Measurements from ENCODE around the gene SRRM1. TPM values are rescaled to one million over a fixed set of nuclear protein-coding genes. Genes with fewer than 3 reads are reported as not detected.

Gene SRRM1
- total and polyA plus RNA-seq, 11 donors, result 30.3 to 97.0 (median 61.4) TPM

DNA sequence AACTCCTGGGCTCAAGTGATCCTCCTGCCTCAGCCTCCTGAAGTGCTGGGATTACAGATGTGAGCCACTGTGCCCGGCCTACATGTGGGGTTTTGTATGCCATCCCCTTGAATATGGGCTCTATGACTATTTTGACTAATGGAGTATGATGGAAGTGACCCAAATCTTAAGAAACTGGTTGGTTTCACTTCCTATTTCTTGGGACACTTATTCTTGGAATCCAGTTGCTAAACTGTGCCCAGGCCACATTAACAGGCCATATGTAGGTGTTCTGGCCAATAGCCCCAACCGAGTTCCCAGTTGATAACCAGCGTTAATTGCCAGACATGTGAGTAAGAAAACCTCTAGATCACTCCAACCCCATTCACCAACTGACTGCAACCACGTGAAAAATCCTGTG is 65.8 kb downstream of the SRRM1 start:
- Histone ChIP-seq H3K4me1 (peaks cover 0 to 60% (median 20%) of the 10 kb centered on the region in 12 donors), H3K4me3 (no peak overlapping the region), H3K27me3 (no peaks in the 10 kb centered on the region), H3K27ac (peak overlapping the region in 1 of 12 donors; percentile 74), H3K36me3 (no peaks in the 10 kb centered on the region), H3K9me3 (no peaks in the 10 kb centered on the region)
- TF ChIP-seq POLR2A (IDR thresholded peaks at IDR 0.05), result no peak
- TF ChIP-seq, protein P1, sequence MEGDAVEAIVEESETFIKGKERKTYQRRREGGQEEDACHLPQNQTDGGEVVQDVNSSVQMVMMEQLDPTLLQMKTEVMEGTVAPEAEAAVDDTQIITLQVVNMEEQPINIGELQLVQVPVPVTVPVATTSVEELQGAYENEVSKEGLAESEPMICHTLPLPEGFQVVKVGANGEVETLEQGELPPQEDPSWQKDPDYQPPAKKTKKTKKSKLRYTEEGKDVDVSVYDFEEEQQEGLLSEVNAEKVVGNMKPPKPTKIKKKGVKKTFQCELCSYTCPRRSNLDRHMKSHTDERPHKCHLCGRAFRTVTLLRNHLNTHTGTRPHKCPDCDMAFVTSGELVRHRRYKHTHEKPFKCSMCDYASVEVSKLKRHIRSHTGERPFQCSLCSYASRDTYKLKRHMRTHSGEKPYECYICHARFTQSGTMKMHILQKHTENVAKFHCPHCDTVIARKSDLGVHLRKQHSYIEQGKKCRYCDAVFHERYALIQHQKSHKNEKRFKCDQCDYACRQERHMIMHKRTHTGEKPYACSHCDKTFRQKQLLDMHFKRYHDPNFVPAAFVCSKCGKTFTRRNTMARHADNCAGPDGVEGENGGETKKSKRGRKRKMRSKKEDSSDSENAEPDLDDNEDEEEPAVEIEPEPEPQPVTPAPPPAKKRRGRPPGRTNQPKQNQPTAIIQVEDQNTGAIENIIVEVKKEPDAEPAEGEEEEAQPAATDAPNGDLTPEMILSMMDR (IDR thresholded peaks at IDR 0.05), result no peak
- no peak for DNase-seq
- no peak for ATAC-seq
- 73 to 93% (median 76%) methylated on average over 4 of the region's 4 CpGs for WGBS, 4 donors
- intact Hi-C loops (cut with DNase I), result no loop called here

DNA sequence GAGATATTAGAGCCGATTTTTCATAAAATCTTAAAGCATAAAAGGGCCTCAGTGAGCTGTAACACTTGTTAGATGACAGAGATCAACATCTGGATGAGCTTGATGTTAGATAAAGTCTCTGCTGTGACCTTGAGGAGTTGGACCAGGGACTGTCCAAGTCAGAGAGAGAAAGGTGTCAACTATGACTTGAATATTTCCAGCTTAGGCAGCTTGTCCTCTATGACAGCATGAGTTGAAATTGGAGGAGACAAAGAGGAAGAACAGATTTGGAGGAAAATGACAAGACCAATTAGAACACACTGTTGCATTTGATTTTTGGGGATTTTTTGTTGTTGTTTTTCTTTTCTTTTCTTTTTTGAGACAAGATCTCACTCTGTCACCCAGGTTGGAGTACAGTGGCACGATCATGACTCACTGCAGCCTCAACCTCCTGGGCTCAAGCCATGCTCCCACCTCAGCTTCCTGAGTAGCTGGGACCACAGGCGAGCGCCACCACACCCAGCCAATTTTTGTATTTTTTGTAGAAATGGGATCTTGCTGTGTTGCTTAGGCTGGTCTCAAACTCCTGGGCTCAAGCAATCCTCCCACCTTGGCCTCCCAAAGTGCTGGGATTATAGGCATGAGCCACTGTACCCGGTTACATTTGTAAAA is 66.8 kb downstream of the SRRM1 start:
- no peaks in the 10 kb centered on the region for H3K27me3 ChIP-seq
- no peaks in the 10 kb centered on the region for H3K9me3 ChIP-seq
- no peaks in the 10 kb centered on the region for H3K36me3 ChIP-seq
- H3K4me1 ChIP-seq, result peaks cover 0 to 52% (median 14%) of the 10 kb centered on the region in 12 donors
- WGBS, 4 donors, result 76 to 82% (median 77%) methylated on average over 5 of the region's 5 CpGs
- no peak for TF ChIP-seq POLR2A (IDR thresholded peaks at IDR 0.05)
- TF ChIP-seq, protein P1 (IDR thresholded peaks at IDR 0.05), result no peak
- intact Hi-C loops (cut with DNase I), result no loop called here
- H3K4me3 ChIP-seq, result no peak overlapping the region
- ATAC-seq (no peak), DNase-seq (no peak)
- peak overlapping the region in 2 of 12 donors; percentile 32 to 74 for H3K27ac ChIP-seq

DNA sequence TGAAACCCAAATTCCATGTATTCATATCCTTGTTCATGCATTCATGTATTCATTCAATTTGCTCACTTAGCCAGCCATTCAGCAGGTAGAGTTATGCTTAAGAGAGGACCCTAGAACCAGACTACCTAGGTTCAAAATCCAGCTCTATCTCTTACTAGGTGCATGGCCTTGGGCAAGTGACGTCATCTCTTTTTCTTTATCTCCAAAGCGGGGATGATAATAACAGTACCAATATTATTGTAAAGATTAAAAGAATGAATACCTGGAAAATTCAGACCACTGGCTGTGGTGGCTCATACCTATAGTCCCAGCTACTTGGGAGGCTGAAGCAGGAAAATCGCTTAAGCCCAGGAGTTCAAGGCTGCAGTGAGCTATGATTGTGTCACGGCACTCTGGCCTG is 68.2 kb downstream of the SRRM1 start:
- DNase-seq (no peak), ATAC-seq (no peak)
- WGBS, 4 donors, result 94 to 98% (median 96%) methylated on average over 4 of the region's 4 CpGs
- intact Hi-C loops (cut with DNase I), result no loop called here
- Histone ChIP-seq H3K9me3 (no peaks in the 10 kb centered on the region), H3K27me3 (no peaks in the 10 kb centered on the region), H3K4me1 (peaks cover 0 to 38% (median under 1%) of the 10 kb centered on the region in 12 donors), H3K4me3 (no peak overlapping the region), H3K36me3 (no peaks in the 10 kb centered on the region), H3K27ac (no peak overlapping the region)
- TF ChIP-seq POLR2A (IDR thresholded peaks at IDR 0.05), result no peak
- TF ChIP-seq, protein P1 (IDR thresholded peaks at IDR 0.05), result no peak

DNA sequence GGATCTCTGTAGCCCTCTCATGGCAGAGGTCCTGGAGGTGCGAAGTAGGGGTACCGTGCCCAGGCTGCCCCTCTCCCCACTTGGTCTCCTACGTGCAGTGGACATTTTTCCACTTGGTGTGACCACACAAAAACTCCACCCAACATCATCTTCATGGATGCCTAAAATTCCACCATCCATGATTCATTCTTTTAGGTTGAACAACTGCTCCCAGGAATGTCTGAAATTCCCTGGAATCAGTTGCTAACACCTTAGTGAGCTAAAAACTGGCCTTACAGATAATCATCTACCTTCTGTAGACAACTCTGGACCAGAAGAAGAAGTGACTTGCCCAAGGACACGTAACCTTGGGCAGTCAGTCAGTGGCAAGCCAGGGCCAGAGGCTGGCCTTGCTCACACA is 70.1 kb downstream of the SRRM1 start:
- H3K4me1 ChIP-seq, result peaks cover 0 to 41% (median 3%) of the 10 kb centered on the region in 12 donors
- ATAC-seq (no peak), DNase-seq (no peak)
- H3K27me3 ChIP-seq, result no peaks in the 10 kb centered on the region
- H3K36me3 ChIP-seq, result no peaks in the 10 kb centered on the region
- 95 to 97% (median 95%) methylated on average over 3 to 4 of the region's 4 CpGs for WGBS, 4 donors
- intact Hi-C loops (cut with DNase I), result no loop called here
- no peak overlapping the region for H3K4me3 ChIP-seq
- H3K9me3 ChIP-seq, result no peaks in the 10 kb centered on the region
- no peak for TF ChIP-seq POLR2A (IDR thresholded peaks at IDR 0.05)
- TF ChIP-seq, protein P1 (IDR thresholded peaks at IDR 0.05), result no peak
- H3K27ac ChIP-seq, result no peak overlapping the region

All from heart left ventricle (tissue), 16 donors.